Fibroblast of pulmonary artery (primary cell): ENCODE data around the gene CELF3.
"Not testable (repeated sequence)": the region's sequence is repeated elsewhere in the genome, so short reads cannot be mapped to it uniquely, and the experiment has no call there.

ENCODE experiments used
- DNase-seq: peaks from one replicate; pipeline ENCODE4 v3.0.0-alpha.2; 2010; ENCODE audit warnings: low read depth
- H3K4me3 ChIP-seq: replicated peaks from 2 replicates; pipeline ENCODE4 v1.5.1; 2011; ENCODE audit warnings: low read depth, mild to moderate bottlenecking, control low read depth, low read length, moderate library complexity
- TF ChIP-seq, protein P1 (sequence below): IDR thresholded peaks from 2 replicates; pipeline ENCODE4 v1.5.1; 2011; ENCODE audit warnings: mild to moderate bottlenecking, control low read depth, low read length, inconsistent platforms; ENCODE audit errors: missing control alignments

Gene CELF3

GRCh38 chr1:151741516-151741915 is 24.9 kb upstream of the CELF3 start:
- H3K4me3 ChIP-seq: no peak overlapping the region
- DNase-seq: no peak
- TF ChIP-seq, protein P1, sequence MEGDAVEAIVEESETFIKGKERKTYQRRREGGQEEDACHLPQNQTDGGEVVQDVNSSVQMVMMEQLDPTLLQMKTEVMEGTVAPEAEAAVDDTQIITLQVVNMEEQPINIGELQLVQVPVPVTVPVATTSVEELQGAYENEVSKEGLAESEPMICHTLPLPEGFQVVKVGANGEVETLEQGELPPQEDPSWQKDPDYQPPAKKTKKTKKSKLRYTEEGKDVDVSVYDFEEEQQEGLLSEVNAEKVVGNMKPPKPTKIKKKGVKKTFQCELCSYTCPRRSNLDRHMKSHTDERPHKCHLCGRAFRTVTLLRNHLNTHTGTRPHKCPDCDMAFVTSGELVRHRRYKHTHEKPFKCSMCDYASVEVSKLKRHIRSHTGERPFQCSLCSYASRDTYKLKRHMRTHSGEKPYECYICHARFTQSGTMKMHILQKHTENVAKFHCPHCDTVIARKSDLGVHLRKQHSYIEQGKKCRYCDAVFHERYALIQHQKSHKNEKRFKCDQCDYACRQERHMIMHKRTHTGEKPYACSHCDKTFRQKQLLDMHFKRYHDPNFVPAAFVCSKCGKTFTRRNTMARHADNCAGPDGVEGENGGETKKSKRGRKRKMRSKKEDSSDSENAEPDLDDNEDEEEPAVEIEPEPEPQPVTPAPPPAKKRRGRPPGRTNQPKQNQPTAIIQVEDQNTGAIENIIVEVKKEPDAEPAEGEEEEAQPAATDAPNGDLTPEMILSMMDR: no peak

DNA sequence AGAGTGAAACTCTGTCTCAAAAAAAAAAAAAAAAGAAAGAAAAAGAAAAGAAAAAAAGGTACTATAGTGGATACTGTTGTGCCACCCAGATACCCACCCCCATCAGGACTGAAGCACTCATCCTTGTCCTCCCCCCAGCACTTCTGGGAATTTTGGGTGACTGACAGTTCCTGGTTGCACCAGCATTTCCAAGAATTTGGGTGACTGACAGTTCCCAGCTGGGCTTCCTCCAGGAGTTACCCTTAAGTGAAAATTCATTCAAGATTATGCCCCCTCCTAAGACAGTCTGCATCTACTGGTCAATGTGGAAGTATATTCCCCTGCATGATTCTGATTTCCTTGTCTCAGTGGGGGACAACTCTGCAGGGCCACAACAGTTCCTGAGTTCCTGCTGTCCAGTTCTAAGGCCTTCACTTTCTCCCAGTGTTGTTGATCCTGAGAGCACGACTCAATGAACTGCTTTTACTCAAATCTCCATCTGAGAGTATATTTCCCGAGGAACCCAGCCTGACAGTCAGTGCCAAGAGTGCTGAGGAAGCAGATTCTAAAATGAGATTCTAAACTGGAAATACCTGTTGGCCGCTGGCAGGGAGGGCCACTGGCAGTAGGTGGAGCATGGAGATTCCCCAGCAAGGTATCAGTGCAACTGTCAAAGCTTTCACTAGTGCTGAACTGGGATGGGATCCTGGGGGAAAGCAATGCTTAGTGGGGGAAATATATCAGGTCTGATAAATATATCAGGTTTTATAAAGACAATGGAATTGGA is 23.2 kb upstream of the CELF3 start:
- TF ChIP-seq, protein P1: no peak
- no peak for DNase-seq
- no peak overlapping the region for H3K4me3 ChIP-seq

GRCh38 chr1:151737479-151737878 is 20.9 kb upstream of the CELF3 start:
- no peak overlapping the region for H3K4me3 ChIP-seq
- no peak for DNase-seq
- TF ChIP-seq, protein P1: no peak

DNA sequence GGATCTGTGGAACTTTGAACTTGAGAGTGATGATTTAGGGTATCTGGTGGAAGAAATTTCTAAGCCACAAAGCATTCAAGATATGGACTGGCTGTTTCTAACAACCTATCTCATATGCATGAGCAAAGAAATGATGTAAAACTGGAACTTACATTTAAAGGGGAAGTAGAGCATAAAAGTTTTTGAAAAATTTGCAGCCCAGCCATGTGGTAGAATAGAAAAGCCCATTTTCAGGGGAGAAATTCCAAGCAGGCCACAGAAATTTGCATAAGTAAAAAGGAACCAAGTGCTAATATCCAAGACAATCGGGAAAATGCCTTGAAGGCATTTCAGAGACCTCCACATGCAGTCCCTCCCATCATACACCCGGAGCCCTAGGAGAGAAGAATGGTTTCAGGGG is 20.4 kb upstream of the CELF3 start:
- no peak overlapping the region for H3K4me3 ChIP-seq
- no peak for DNase-seq
- TF ChIP-seq, protein P1: no peak

DNA sequence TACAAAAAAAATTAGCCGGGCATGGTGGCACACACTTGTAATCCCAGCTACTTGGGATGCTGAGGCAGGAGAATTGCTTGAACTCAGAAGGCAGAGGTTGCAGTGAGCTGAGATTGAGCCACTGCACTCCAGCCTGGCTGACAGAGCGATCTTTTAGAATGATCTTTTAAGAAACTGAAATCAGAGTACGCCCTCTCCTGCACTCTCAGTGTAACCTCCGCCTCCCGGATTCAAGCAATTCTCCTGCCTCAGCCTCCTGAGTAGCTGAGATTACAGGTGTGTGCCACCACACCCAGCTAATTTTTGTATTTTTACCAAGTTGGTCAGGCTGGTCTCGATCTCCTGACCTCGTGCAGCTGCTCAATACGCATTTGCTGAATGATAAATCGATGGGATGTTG is 17.4 kb upstream of the CELF3 start:
- H3K4me3 ChIP-seq, DNase-seq: not testable (repeated sequence)

GRCh38 chr1:151733126-151733525 is 16.5 kb upstream of the CELF3 start:
- TF ChIP-seq, protein P1: no peak
- no peak overlapping the region for H3K4me3 ChIP-seq
- DNase-seq: no peak

DNA sequence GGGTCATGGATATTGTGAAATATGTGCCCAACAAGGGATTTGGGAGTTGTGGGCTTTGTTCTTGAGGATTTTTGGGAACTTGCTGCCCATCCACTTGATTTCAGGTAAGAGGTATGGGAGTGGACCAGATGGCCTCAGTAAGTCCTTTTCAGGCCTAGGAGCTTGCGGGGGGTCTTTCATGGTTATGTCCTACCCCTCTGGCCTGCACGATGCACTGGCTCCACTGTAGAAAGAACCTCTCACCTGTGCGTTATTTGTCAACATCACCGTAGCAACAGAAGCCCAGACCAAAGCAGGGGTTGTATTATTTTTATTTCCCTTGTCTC is 13.3 kb upstream of the CELF3 start:
- DNase-seq: no peak
- TF ChIP-seq, protein P1: no peak
- H3K4me3 ChIP-seq: no peak overlapping the region
